HL-60 (cell line): ENCODE data around the gene PGLYRP1.

Source experiments
- DNase-seq, 2 experiments: peaks; one replicate each; pipeline ENCODE4 v3.0.0-alpha.2; 2010 to 2020; ENCODE audit warnings: low read depth in 1 of 2, low spot score in 1 of 2
- H3K27ac ChIP-seq: fragments of 250-450 bp; sonication (Bioruptor Pico); replicated peaks from 2 replicates; pipeline ENCODE4 v1.5.1; 2020; ENCODE audit warnings: mild to moderate bottlenecking, moderate library complexity
- H3K27me3 ChIP-seq: fragments of 250-450 bp; sonication (Bioruptor Pico); 2 replicates; pipeline ENCODE4 v1.5.1; 2021; ENCODE audit warnings: mild to moderate bottlenecking, moderate library complexity; ENCODE audit not compliant: insufficient read depth, poor library complexity, severe bottlenecking
- H3K4me3 ChIP-seq: replicated peaks from 2 replicates; pipeline ENCODE4 v1.5.1; 2011; ENCODE audit warnings: mild to moderate bottlenecking, control low read depth, low read length; ENCODE audit not compliant: insufficient read depth
- CTCF ChIP-seq: IDR thresholded peaks from one replicate; pipeline ENCODE4 v1.5.1; 2011; ENCODE audit warnings: low read length, control low read depth, inconsistent platforms; ENCODE audit not compliant: insufficient read depth
- GABPA ChIP-seq: IDR thresholded peaks from 2 replicates; pipeline ENCODE4 v1.6.1; 2012; ENCODE audit warnings: low read depth
- POLR2AphosphoS5 ChIP-seq: IDR thresholded peaks from 2 replicates; pipeline ENCODE4 v1.6.1; 2012; ENCODE audit warnings: low read depth
- REST ChIP-seq: IDR thresholded peaks from 2 replicates; pipeline ENCODE4 v1.6.1; 2012; ENCODE audit warnings: low read depth; ENCODE audit not compliant: insufficient replicate concordance
- SPI1 ChIP-seq: IDR thresholded peaks from 2 replicates; pipeline ENCODE4 v1.6.1; 2012; ENCODE audit warnings: low read depth, mild to moderate bottlenecking, borderline replicate concordance

PGLYRP1 gene

DNA sequence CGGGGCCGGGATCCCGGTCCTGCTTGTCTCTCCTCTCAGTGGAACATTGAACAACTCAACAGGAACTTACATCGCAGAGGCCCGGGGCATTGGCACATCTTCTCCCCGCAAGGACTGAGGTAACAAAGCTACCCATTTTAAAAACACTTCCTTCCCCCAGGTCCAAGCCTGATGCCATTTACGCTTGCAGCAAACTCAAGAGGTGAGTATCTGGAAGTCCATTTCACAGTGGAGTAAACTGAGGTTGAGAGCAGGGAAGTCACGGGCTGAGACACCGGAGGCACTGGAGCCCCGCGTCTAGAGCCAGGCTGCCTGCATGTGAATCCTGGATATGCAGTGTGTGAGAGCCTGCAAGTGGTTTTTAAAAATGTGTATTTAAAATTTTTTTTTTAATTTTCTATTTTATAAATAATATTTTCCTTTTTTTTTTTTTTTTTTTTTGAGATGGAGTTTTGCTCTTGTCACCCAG lies 492 bp upstream of the PGLYRP1 start:
- DNase-seq = peak; percentile 30 to 86
- Histone ChIP-seq H3K27ac (peak overlapping the region; percentile 83), H3K27me3 (no peaks in the 10 kb centered on the region), H3K4me3 (no peak overlapping the region)
- no peak for TF ChIP-seq REST
- TF ChIP-seq CTCF = no peak
- TF ChIP-seq GABPA = no peak
- peak; percentile 63; the same call in 1 of the 2 replicates for TF ChIP-seq SPI1

DNA sequence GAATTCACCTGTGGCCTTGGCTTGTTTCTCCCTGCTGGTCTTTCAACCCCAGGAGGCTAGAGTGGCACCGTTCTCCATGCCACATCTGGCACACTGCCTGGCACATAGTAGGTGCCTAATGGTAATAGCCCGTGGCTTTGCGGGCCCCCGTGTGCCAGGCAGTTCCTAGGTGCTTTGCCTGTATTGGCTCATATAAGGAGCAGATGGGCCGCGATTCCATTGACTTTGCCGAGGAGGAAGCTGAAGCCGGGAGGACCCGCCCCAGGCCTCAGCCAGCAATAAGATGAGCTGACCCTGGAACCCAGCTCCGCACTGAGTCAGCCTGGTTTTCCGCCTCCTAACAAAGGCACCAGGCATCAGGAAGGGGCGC lies 807 bp downstream of the PGLYRP1 start:
- DNase-seq = no peak
- TF ChIP-seq POLR2AphosphoS5 = no peak
- no peak for TF ChIP-seq SPI1
- no peak for TF ChIP-seq REST
- no peak for TF ChIP-seq GABPA
- TF ChIP-seq CTCF = no peak

GRCh38 chr19:46021531-46022041 lies 1.3 kb downstream of the PGLYRP1 start:
- Histone ChIP-seq H3K27me3 (no peaks in the 10 kb centered on the region), H3K27ac (peak overlapping the region; percentile 83; the same call in 1 of the 2 replicates), H3K4me3 (peak overlapping the region; percentile 9)
- TF ChIP-seq REST (no peak), POLR2AphosphoS5 (no peak), GABPA (no peak), SPI1 (no peak), CTCF (no peak)
- no peak for DNase-seq

More for the DNA sequence above, 807 bp downstream of the PGLYRP1 start:
- Histone ChIP-seq H3K27ac (peak overlapping the region; percentile 83), H3K4me3 (peak overlapping the region; percentile 13), H3K27me3 (no peaks in the 10 kb centered on the region)
